NCI-H187 (cell line): ENCODE results near the gene SDCCAG8.

Source experiments
- DNase-seq, 2 experiments: peaks; one replicate each; lab custom pipeline; 2025; lab: John Stamatoyannopoulos, UW

The SDCCAG8 gene

DNA sequence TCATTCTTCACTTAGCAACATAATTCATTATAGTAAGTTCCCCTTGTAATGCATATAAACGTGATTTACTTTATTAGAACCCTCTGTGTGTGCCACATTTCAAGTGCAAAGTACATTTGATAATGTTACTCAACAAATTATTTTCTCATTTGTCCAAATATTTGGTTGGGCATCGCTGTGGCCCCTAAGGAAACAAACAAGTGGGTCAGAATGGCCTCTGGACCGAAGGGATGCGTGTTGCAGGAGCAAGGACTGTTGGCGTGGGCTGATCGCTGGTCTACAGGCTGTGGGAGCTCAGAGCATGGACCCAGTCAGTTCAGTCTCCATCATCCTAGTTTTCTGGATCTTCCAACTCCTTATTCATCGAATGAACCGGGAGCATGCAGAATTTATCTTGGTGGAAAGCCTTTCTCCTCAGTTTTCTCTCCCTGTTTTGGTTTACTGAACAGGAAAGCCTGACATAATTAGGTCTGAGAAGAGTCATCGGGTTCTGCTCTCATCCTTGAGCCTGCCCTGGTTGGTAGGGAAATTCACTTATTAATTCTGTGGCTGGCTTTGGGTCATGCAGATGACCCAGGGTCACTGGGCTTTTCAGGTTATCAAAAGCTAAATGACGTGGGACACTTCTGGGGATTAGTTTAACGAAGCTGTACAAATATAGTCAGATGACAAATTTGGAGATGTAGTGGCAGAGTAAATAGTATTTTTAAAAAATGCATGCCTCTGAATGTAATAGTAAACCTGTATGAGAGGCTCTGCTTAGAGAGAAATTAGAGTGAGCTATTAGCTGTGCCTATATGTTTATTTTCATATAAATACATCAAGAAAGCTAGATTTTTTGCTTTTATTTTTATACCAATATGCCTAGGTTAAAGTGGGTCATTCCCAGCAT is 200.2 kb downstream of the SDCCAG8 start:
- DNase-seq: no peak

GRCh38 chr1:243457363-243457982 is 201.6 kb downstream of the SDCCAG8 start:
- DNase-seq: no peak

DNA sequence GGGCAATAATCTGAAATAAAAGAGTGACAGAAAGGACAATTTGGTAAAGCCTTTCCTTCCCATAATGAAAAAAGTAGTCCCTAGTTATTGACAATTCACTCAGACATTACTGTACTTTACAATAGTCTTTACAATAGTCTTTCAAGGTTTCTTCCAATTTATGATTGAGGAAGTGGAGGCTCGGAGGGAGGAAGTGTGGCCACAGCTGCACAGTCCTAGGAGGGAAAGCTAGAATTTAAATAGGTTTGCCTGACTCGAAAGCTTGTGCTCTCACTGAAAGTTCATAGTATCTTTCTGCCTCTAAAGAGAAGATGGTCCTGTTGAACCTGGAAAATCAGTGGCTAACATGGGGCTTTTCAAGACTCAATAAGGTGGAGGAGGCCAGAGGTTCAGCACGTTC is 203.2 kb downstream of the SDCCAG8 start:
- DNase-seq: no peak

DNA sequence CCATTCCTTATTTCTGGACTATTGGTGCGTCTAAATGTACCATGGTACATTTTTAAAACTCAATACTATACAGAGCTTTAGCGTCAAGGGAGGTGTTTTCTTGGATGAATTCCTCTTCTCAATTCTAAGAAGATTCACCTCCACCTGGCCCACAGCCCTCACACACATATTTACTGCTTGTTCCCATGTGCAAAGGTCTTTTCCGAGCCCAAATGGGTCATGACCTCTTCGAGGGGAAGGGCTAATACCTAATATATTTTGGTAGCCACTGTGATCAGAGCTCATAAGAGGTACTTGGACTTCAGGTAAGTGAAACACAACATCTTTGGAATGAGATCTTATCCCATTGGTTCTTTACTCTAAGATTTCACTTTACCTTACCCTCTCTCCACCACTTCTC is 205.9 kb downstream of the SDCCAG8 start:
- DNase-seq: no peak

GRCh38 chr1:243462929-243463697 is 207.3 kb downstream of the SDCCAG8 start:
- no peak for DNase-seq

DNA sequence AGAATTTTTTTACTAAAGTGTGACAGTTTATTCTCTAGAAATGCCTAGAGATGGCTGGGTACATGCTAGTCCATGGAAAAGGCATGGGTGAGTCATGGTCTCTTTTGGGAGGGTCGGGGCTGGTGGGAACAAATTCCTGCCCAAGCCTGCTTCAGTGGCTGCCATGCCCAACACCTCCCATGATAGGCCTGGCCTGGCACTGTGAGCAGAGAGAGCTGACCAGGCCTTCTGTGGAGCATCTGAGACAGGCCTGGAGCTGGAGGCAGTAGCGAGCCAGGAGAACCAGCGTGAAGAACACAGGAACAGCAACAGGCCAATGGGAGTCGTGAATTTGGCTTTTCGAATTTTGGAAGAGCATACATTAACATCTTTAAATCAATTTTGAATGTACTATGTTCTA is 209.2 kb downstream of the SDCCAG8 start:
- no peak for DNase-seq

DNA sequence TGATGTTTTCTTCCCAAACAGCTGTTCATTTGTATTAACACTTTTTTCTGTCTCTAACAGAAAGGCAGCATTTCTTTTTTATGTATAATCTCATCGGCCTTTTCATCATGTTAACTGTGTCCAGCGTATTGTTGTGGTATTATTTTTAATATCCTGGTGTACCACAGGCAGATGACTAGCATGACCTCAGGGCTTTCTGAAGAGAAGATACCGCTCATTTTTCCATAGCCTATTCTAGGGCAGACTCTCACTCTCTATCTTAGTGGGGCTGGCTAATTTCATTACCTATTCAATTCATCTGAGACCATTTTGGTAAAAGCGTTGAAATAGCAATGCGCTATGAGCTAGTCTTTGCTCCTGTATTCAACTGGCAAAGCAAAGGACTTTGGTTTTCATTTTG is 209.9 kb downstream of the SDCCAG8 start:
- no peak for DNase-seq

- no peak for DNase-seq
These were observed 213.7 kb downstream of the SDCCAG8 start for GRCh38 chr1:243469497-243469896.

GRCh38 chr1:243470502-243470901 is 214.7 kb downstream of the SDCCAG8 start:
- no peak for DNase-seq

DNA sequence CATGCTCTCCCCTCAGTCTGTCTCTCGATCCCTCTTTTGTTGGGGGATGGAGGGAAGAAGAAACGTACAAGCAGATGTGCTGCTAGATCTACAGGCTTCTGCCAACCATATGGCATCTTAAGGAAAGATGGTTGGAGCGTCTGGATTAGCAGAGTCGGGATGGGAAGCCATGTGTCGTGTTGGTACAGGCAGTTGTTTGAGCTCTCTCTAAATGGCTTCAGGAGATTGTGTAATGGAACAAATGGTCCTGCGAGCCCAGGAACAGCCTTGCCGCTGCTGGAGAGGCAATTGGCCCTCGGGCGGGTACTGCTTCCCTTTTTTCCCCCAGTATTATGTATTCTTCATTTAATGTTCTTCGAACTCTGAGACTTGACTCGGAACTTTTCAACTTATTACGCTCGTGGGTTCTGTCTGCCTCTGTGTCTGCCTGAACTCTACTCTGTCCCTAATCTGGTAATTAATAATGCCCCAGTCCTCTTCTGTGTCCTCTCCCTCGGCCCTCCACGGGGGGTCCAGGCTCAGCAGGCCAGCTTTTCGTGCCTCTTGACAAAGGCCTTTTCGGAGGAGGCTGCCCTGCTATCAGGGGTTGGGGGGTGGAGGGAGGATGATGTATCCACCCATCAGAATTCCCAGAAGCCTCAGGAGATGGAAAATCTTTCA is 215.3 kb downstream of the SDCCAG8 start:
- no peak for DNase-seq

- no peak for DNase-seq
These were observed 216.2 kb downstream of the SDCCAG8 start for GRCh38 chr1:243471754-243472745.

- DNase-seq: no peak
These were observed 217.6 kb downstream of the SDCCAG8 start for GRCh38 chr1:243473227-243474135.

- no peak for DNase-seq
These were observed 218.5 kb downstream of the SDCCAG8 start for GRCh38 chr1:243474136-243474881.

GRCh38 chr1:243474906-243475305 is 219.1 kb downstream of the SDCCAG8 start:
- DNase-seq: no peak

DNA sequence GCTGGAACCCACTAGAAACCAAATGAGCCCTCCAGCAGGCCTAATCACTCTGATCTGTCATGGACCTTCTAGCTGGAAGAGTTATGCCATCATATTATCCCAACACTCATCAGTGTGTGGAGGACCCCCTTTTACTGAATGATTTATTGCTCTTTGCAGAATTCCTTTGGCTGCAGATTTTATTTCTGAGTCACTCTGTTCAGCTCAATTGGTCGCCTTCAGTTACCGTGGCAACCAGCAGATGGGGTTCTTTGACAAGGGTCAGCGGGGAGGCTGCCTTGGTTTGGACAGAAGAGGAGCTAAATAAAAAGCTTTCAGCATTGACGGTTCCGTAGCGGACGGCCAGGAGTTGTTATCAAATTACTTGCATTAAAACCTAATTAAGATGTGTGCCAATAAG is 220.1 kb downstream of the SDCCAG8 start:
- DNase-seq: no peak

- no peak for DNase-seq
These were observed 222.0 kb downstream of the SDCCAG8 start for GRCh38 chr1:243477731-243478290.

DNA sequence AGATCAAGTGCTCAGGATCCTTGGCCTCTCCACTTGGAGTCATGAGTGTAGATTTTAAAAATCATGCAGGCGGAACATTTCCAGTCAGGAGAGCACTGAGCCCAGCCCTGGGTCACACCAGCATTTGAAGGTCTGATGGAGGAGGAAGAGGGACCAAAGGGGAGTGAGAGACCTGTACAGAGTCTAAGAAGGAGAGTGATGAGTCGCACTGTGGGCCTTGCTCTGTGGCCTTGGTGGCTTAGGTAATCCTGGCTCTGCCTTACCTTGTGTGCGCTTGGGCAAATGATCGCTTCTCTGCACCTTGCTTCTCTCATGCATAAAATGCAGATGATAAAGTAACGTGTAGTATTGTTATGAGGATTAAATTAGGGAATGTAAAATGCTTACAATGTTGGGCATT is 225.3 kb downstream of the SDCCAG8 start:
- no peak for DNase-seq

- no peak for DNase-seq
These were observed 226.5 kb downstream of the SDCCAG8 start for GRCh38 chr1:243482141-243483022.
